Daoy (cell line): Measurements from ENCODE around the gene ACBD4. TPM values are rescaled to one million over a fixed set of nuclear protein-coding genes. Genes with fewer than 3 reads are reported as not detected.

Source experiments
- DNase-seq: peaks from one replicate; pipeline ENCODE4 v3.0.0-alpha.2; 2015; ENCODE audit warnings: low read depth
- total RNA-seq: library from RNA; depleted of rRNA; stranded (reverse); fragments of >200 nt; shearing (Covaris generic); gene quantifications from 2 replicates; pipeline ENCODE4 v1.2.3, GENCODE V29; 2014

The ACBD4 gene
- total RNA-seq, 1 experiment from 2014 or later: 0.57 TPM

GRCh38 chr17:45136846-45137560 is 1.5 kb downstream of the ACBD4 start:
- DNase-seq: no peak

GRCh38 chr17:45137561-45138305 is 2.2 kb downstream of the ACBD4 start:
- DNase-seq: no peak

GRCh38 chr17:45138911-45139532 is 3.5 kb downstream of the ACBD4 start:
- no peak for DNase-seq

- no peak for DNase-seq
Measured at GRCh38 chr17:45139533-45139920, 4.0 kb downstream of the ACBD4 start.

GRCh38 chr17:45143094-45143670 is 7.7 kb downstream of the ACBD4 start:
- DNase-seq: no peak

- no peak for DNase-seq
Measured at GRCh38 chr17:45143767-45144198, 8.3 kb downstream of the ACBD4 start.

GRCh38 chr17:45144199-45145034 is 8.9 kb downstream of the ACBD4 start:
- DNase-seq: no peak

GRCh38 chr17:45145035-45145389 is 9.5 kb downstream of the ACBD4 start:
- no peak for DNase-seq

- DNase-seq: no peak
Measured at GRCh38 chr17:45146166-45146565, 10.7 kb downstream of the ACBD4 start.

- no peak for DNase-seq
Measured at GRCh38 chr17:45146592-45146889, 11.1 kb downstream of the ACBD4 start.

- peak; percentile 84 for DNase-seq
Measured at GRCh38 chr17:45146890-45147580, 11.5 kb downstream of the ACBD4 start.

GRCh38 chr17:45147581-45148182 is 12.2 kb downstream of the ACBD4 start:
- peak; percentile 89 for DNase-seq

GRCh38 chr17:45148183-45149036 is 12.9 kb downstream of the ACBD4 start, which contains the start of gene HEXIM1:
HEXIM1 (plus strand) TSS chr17:45148475; CDS start chr17:45149191, 716 bp downstream.
- peak; percentile 100 for DNase-seq

GRCh38 chr17:45149037-45149668 is 13.7 kb downstream of the ACBD4 start:
- peak; percentile 89 for DNase-seq

GRCh38 chr17:45149669-45150664 is 14.5 kb downstream of the ACBD4 start:
- DNase-seq: peak; percentile 72

- DNase-seq: no peak
Measured at GRCh38 chr17:45150911-45151809, 15.7 kb downstream of the ACBD4 start.

GRCh38 chr17:45155029-45155428 is 19.5 kb downstream of the ACBD4 start:
- DNase-seq: no peak
